Gastrocnemius medialis (tissue), 4 donors: ENCODE data around the gene F8.

Experiments
- POLR2A ChIP-seq, 2 donors: fragments of 450-650 bp; IDR thresholded peaks; one replicate each; pipeline ENCODE4 v1.6.1; 2017; ENCODE audit warnings: antibody characterized with exemption in 2 of 2, mild to moderate bottlenecking in 2 of 2, moderate library complexity in 2 of 2
- TF ChIP-seq, protein P1 (sequence below), 5 experiments: fragments of 450-650 bp in 3 of 5; fragments of 200-600 bp in 2 of 5; sonication (generic) in 2 of 5; IDR thresholded peaks in 4 of 5; conservative IDR thresholded peaks in 1 of 5; 1 replicate in 4 of 5; 2 replicates in 1 of 5; pipeline ENCODE4 v1.5.1; 2016 to 2019; ENCODE audit warnings: antibody characterized with exemption in 5 of 5, mild to moderate bottlenecking in 3 of 5, moderate library complexity in 3 of 5

DNA sequence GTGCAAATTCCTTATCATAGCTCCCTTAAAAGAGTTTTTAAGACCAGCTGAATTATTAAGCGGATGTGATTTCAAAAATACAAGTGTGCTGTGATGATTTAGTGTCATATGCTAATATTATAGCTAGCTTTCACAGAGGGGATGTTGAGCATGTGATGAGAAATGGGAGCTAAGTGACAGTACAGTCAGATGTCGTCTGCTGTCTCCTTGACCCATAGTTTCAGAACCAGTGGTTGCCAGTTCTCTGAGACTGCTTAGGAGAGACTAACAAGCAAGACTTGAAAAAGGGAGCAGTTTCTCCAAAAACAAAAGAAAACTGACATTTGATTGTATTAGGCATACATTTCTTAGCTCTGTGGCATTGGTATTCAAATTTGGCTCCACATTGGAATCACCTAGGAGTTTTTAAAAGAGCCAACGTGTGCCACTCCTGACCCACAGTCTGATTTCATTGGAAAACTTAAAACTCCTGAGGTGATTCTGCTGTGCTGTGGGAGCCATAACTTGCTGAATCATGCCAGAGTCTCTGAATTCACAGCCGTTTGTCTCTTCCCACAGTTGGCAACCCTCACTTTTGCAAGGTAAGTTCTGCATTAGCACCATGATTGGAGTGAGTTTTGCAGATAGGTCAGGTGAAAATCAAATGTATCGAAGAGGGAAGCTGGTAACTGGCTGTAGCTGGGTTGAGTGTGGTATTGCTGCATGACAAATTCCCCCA, 24.4 kb upstream of the F8 start:
- TF ChIP-seq POLR2A (IDR thresholded peaks at IDR 0.05), result no peak
- TF ChIP-seq, protein P1, sequence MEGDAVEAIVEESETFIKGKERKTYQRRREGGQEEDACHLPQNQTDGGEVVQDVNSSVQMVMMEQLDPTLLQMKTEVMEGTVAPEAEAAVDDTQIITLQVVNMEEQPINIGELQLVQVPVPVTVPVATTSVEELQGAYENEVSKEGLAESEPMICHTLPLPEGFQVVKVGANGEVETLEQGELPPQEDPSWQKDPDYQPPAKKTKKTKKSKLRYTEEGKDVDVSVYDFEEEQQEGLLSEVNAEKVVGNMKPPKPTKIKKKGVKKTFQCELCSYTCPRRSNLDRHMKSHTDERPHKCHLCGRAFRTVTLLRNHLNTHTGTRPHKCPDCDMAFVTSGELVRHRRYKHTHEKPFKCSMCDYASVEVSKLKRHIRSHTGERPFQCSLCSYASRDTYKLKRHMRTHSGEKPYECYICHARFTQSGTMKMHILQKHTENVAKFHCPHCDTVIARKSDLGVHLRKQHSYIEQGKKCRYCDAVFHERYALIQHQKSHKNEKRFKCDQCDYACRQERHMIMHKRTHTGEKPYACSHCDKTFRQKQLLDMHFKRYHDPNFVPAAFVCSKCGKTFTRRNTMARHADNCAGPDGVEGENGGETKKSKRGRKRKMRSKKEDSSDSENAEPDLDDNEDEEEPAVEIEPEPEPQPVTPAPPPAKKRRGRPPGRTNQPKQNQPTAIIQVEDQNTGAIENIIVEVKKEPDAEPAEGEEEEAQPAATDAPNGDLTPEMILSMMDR (IDR thresholded peaks at IDR 0.05 in 4 of 5, conservative IDR thresholded peaks at IDR 0.05 in 1 of 5), result no peak
